Body of pancreas (tissue), 4 donors: ENCODE results near the gene ENPP6. TPM values are rescaled to one million over a fixed set of nuclear protein-coding genes. Genes with fewer than 3 reads are reported as not detected.
A peak's percentile ranks its signal among the peaks of the same experiment; 100 is the strongest.

Experiments used
- ATAC-seq: fragments of 150-250 bp; one replicate; pipeline ENCODE4 v1.9.1; 2016
- DNase-seq, 4 donors: peaks; one replicate each; pipeline ENCODE4 v3.0.0-alpha.2; 2019
- H3K27ac ChIP-seq, 4 donors: fragments of 200-600 bp; sonication (generic); 1 replicate in 3 of 4; 2 replicates in 1 of 4; pipeline versions ENCODE4 v1.5.1 to v1.6.1; 2016 to 2019; ENCODE audit warnings: mild to moderate bottlenecking in 1 of 4, mixed read lengths in 1 of 4, moderate library complexity in 1 of 4
- H3K27me3 ChIP-seq, 2 donors: fragments of 200-600 bp; sonication (generic); one replicate each; pipeline ENCODE4 v1.6.0; 2016; ENCODE audit warnings: mild to moderate bottlenecking in 1 of 2
- H3K36me3 ChIP-seq, 2 donors: fragments of 200-600 bp; sonication (generic); replicated peaks in 1 of 2; 2 replicates each; pipeline ENCODE4 v1.5.1; 2016; ENCODE audit warnings: low read depth in 2 of 2; ENCODE audit not compliant: insufficient read depth in 1 of 2
- H3K4me1 ChIP-seq: fragments of 200-600 bp; sonication (generic); one replicate; pipeline ENCODE4 v1.6.0; 2016
- H3K4me3 ChIP-seq, 2 donors: fragments of 200-600 bp; sonication (generic); 1 replicate in 1 of 2; 2 replicates in 1 of 2; pipeline ENCODE4 v1.5.1; 2016 to 2019
- H3K9me3 ChIP-seq, 3 donors: fragments of 200-600 bp; sonication (generic); 1 replicate in 2 of 3; 2 replicates in 1 of 3; pipeline ENCODE4 v1.5.1; 2016
- POLR2A ChIP-seq, 3 donors: fragments of 450-650 bp; IDR thresholded peaks; one replicate each; pipeline ENCODE4 v1.6.1; 2016; ENCODE audit warnings: antibody characterized with exemption in 3 of 3, mild to moderate bottlenecking in 2 of 3
- WGBS, 2 donors: methylation state at CpG; one replicate each; pipeline ENCODE4 v1.1.5; 2017; 5-methylcytosine and 5-hydroxymethylcytosine counted together
- intact Hi-C: fragments of 100-400 bp; cut with DNase I; formaldehyde crosslinking; loops from one replicate; pipeline ENCODE4 v1.15.1; 2023
- total RNA-seq, 2 donors: library from RNA; depleted of rRNA; stranded (reverse); fragments of >200 nt; gene quantifications; one replicate each; pipeline ENCODE4 v1.1.0, GENCODE V29; 2016
- TF ChIP-seq, protein P1 (sequence below), 7 experiments: fragments of 450-650 bp in 4 of 7; fragments of 200-600 bp in 3 of 7; sonication (generic) in 3 of 7; IDR thresholded peaks; one replicate each; pipeline ENCODE4 v1.5.1; 2016 to 2019; ENCODE audit warnings: antibody characterized with exemption in 7 of 7

Gene ENPP6
- total RNA-seq, 2 donors from 2014 or later, result not detected

- no peak overlapping the region for H3K4me3 ChIP-seq
- peaks cover 6% of the 10 kb centered on the region for H3K4me1 ChIP-seq
- intact Hi-C loops, result loop anchor here (5.0 kb wide), 1 partner anchor 327 kb away; no protein-coding TSS in a partner anchor
- H3K36me3 ChIP-seq, result no peaks in the 10 kb centered on the region
- DNase-seq (no peak), ATAC-seq (no peak)
- H3K27ac ChIP-seq, result no peak overlapping the region
- no peak for TF ChIP-seq POLR2A (IDR thresholded peaks at IDR 0.05)
- TF ChIP-seq, protein P1, sequence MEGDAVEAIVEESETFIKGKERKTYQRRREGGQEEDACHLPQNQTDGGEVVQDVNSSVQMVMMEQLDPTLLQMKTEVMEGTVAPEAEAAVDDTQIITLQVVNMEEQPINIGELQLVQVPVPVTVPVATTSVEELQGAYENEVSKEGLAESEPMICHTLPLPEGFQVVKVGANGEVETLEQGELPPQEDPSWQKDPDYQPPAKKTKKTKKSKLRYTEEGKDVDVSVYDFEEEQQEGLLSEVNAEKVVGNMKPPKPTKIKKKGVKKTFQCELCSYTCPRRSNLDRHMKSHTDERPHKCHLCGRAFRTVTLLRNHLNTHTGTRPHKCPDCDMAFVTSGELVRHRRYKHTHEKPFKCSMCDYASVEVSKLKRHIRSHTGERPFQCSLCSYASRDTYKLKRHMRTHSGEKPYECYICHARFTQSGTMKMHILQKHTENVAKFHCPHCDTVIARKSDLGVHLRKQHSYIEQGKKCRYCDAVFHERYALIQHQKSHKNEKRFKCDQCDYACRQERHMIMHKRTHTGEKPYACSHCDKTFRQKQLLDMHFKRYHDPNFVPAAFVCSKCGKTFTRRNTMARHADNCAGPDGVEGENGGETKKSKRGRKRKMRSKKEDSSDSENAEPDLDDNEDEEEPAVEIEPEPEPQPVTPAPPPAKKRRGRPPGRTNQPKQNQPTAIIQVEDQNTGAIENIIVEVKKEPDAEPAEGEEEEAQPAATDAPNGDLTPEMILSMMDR (IDR thresholded peaks at IDR 0.05), result no peak
- H3K27me3 ChIP-seq, result peaks cover 0 to 3% of the 10 kb centered on the region in 2 donors
- H3K9me3 ChIP-seq, result no peaks in the 10 kb centered on the region
- WGBS, 2 donors, result 77 to 88% methylated on average over 15 to 17 of the region's 17 CpGs
These were observed 48.3 kb downstream of the ENPP6 start for GRCh38 chr4:184169225-184169867.

GRCh38 chr4:184168406-184169019 lies 49.2 kb downstream of the ENPP6 start:
- ATAC-seq (peak; percentile 91), DNase-seq (peak; percentile 69 to 83 (median 77))
- peaks cover 6% of the 10 kb centered on the region for H3K4me1 ChIP-seq
- WGBS, 2 donors, result 2 to 20% methylated on average over 9 to 33 of the region's 33 CpGs
- H3K4me3 ChIP-seq, result no peak overlapping the region
- no peaks in the 10 kb centered on the region for H3K36me3 ChIP-seq
- H3K9me3 ChIP-seq, result no peaks in the 10 kb centered on the region
- intact Hi-C loops, result loop anchor here (5.0 kb wide), 1 partner anchor 326 kb away; no protein-coding TSS in a partner anchor
- peaks cover 0 to 3% of the 10 kb centered on the region in 2 donors for H3K27me3 ChIP-seq
- TF ChIP-seq POLR2A (IDR thresholded peaks at IDR 0.05), result no peak
- TF ChIP-seq, protein P1 (IDR thresholded peaks at IDR 0.05), result peak; percentile 83 to 98 (median 93)
- H3K27ac ChIP-seq, result no peak overlapping the region

DNA sequence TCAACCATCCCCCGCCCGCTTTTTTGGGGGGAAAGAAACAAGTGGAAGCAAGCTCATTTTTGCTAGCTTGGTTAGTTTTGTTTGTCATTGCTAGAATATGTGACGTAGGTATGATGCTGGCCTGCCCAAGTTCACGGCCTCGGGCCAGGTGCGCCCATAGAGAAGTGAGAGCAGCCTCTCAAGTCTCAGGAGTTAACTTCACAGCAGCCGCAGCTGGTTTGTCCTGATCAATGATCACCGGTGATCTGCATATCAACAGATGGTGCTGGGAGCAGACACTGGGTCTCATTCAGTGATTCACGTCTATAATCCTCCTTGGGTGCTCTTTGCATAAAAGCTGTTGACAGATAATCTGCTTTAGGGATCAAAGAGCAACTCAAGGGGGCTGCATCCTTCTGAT lies 50.1 kb downstream of the ENPP6 start:
- TF ChIP-seq POLR2A (IDR thresholded peaks at IDR 0.05), result no peak
- TF ChIP-seq, protein P1 (IDR thresholded peaks at IDR 0.05), result no peak
- Histone ChIP-seq H3K4me1 (peaks cover 6% of the 10 kb centered on the region), H3K27me3 (peaks cover 0 to 3% of the 10 kb centered on the region in 2 donors), H3K36me3 (no peaks in the 10 kb centered on the region), H3K9me3 (no peaks in the 10 kb centered on the region), H3K27ac (no peak overlapping the region), H3K4me3 (no peak overlapping the region)
- DNase-seq (no peak), ATAC-seq (no peak)
- intact Hi-C loops, result loop anchor here (5.0 kb wide), 1 partner anchor 325 kb away; no protein-coding TSS in a partner anchor
- WGBS, 2 donors, result 63 to 74% methylated on average over 5 to 9 of the region's 9 CpGs

DNA sequence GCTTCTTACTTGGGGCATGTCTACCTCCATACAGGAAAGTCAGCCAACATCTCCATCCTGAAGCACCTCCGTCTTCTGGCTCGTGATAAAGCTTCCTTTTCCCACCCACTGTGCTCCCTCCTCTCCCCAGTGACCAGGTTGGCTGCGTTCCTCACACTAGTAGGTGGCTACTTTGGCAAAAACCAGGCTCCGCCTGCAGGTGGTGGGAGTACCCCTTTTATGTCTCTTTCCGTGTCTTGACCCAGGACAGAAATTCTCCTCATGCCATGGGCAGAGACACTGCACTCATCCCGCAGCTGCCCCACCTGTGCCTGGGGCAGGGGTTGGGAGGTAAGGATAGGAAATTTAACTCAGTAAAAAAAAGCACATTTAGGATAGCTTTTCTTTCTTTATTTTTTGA lies 50.9 kb downstream of the ENPP6 start:
- DNase-seq (no peak), ATAC-seq (no peak)
- intact Hi-C loops, result loop anchor here (5.0 kb wide), 1 partner anchor 324 kb away; no protein-coding TSS in a partner anchor
- peaks cover 6% of the 10 kb centered on the region for H3K4me1 ChIP-seq
- H3K27ac ChIP-seq, result no peak overlapping the region
- WGBS, 2 donors, result 49 to 60% methylated on average over 6 of the region's 6 CpGs
- H3K9me3 ChIP-seq, result no peaks in the 10 kb centered on the region
- H3K4me3 ChIP-seq, result no peak overlapping the region
- TF ChIP-seq, protein P1 (IDR thresholded peaks at IDR 0.05), result no peak
- TF ChIP-seq POLR2A (IDR thresholded peaks at IDR 0.05), result no peak
- no peaks in the 10 kb centered on the region for H3K36me3 ChIP-seq
- peaks cover 0 to 3% of the 10 kb centered on the region in 2 donors for H3K27me3 ChIP-seq
